ENCODE results near the gene TMEM121. TPM values are rescaled to one million over a fixed set of nuclear protein-coding genes. Genes with fewer than 3 reads are reported as not detected.
A peak's percentile ranks its signal among the peaks of the same experiment; 100 is the strongest.

The TMEM121 gene
- total and polyA plus RNA-seq, 2 of the 4 experiments (the other 2 are of a cell fraction): 2.7 to 6.3 TPM

- peak overlapping the region; percentile 82 for H2AFZ ChIP-seq (replicated peaks; ENCODE audit: low read length, poor library complexity)
- no peaks in the 10 kb centered on the region for H3K4me1 ChIP-seq (ENCODE audit: control insufficient read depth, insufficient read depth, low read length)
- no peak overlapping the region for H3K18ac ChIP-seq (ENCODE audit: low read depth, low read length)
- no peak overlapping the region for H3K9ac ChIP-seq (ENCODE audit: low read depth, low read length)
- H2AK9ac ChIP-seq (replicated peaks; ENCODE audit: low read depth, low read length, poor library complexity): peak overlapping the region; percentile 50
- H3K14ac ChIP-seq (replicated peaks; ENCODE audit: low read depth, low read length): no peak overlapping the region
- WGBS, 2 experiments (ENCODE audit: extremely low coverage in 2 of 2, insufficient read length in 1 of 2): 28% methylated on average over 17 of the region's 30 CpGs; no CpG with 5 or more reads in 1 of the 2 experiments
- no peak overlapping the region for H2BK20ac ChIP-seq (ENCODE audit: low read depth, low read length)
- no peak overlapping the region for H3K4me3 ChIP-seq (ENCODE audit: insufficient read depth, low read depth, low read length)
- no peak overlapping the region for H3K4ac ChIP-seq (ENCODE audit: low read depth, low read length)
- H3K9me1 ChIP-seq (ENCODE audit: insufficient read depth, low read length): no peaks in the 10 kb centered on the region
- peaks cover 19% of the 10 kb centered on the region for H3K27me3 ChIP-seq (ENCODE audit: control insufficient read depth, insufficient read depth, low read length)
- no peaks in the 10 kb centered on the region for H3K79me1 ChIP-seq (ENCODE audit: low read depth in 1 of 2, low read length in 2 of 2)
- no peak overlapping the region for H4K8ac ChIP-seq (ENCODE audit: low read depth in 2 of 2, low read length in 2 of 2)
- H2BK120ac ChIP-seq (ENCODE audit: low read depth, low read length): no peak overlapping the region
- no peak overlapping the region for H4K91ac ChIP-seq (ENCODE audit: insufficient read depth, low read depth, low read length)
- DNase-seq (no peak), ATAC-seq (ENCODE audit: low read depth) (peak; percentile 95)
- dilution Hi-C loops (cut with HindIII; ENCODE audit: low sequenced_read_pairs, unreplicated experiment): no loop called here
- CTCF ChIA-PET: no interaction called here
- no peak overlapping the region for H3K56ac ChIP-seq (ENCODE audit: extremely low read depth, insufficient read depth, low read length)
- no peak overlapping the region for H2AK5ac ChIP-seq (ENCODE audit: low read depth, low read length)
- no peak overlapping the region for H2BK15ac ChIP-seq (ENCODE audit: low read depth, low read length)
- POLR2A ChIA-PET (ENCODE audit: unreplicated experiment): no interaction called here
- no peaks in the 10 kb centered on the region for H4K20me1 ChIP-seq (ENCODE audit: insufficient read depth, low read length)
- no peak overlapping the region for H3K4me2 ChIP-seq (ENCODE audit: low read depth, low read length)
- no peak overlapping the region for H3K27ac ChIP-seq (ENCODE audit: insufficient read depth, low read length)
- no peaks in the 10 kb centered on the region for H3K36me3 ChIP-seq (ENCODE audit: control insufficient read depth, insufficient read depth, low read length)
- no TSS peak for BruUV-seq (replicated peaks)
- H2BK5ac ChIP-seq (ENCODE audit: low read depth, low read length, poor library complexity, severe bottlenecking): no peak overlapping the region
- H3K9me3 ChIP-seq (ENCODE audit: control insufficient read depth, insufficient read depth, low read length): no peaks in the 10 kb centered on the region
- intact Hi-C loops (cut with micrococcal nuclease): no loop called here
- H3K23ac ChIP-seq (ENCODE audit: low read depth, low read length): no peak overlapping the region
- in situ Hi-C loops (cut with MboI; ENCODE audit: low sequenced_read_pairs): no loop called here
- no peak overlapping the region for H4K5ac ChIP-seq (ENCODE audit: low read depth, low read length)
- TF ChIP-seq CEBPB (IDR thresholded peaks at IDR 0.05; ENCODE audit: low read depth, low read length): no peak
- TF ChIP-seq RCOR1 (IDR thresholded peaks at IDR 0.05; ENCODE audit: insufficient replicate concordance, low read length): no peak
- TF ChIP-seq BHLHE40 (IDR thresholded peaks at IDR 0.05; ENCODE audit: low read depth, low read length): no peak
- no peak for TF ChIP-seq ELK1 (IDR thresholded peaks at IDR 0.05; ENCODE audit: borderline replicate concordance, low read depth, low read length)
- no peak for TF ChIP-seq CHD1 (IDR thresholded peaks at IDR 0.05; ENCODE audit: low read depth, low read length)
- TF ChIP-seq MAZ (IDR thresholded peaks at IDR 0.05; ENCODE audit: borderline replicate concordance, low read depth, low read length): no peak
- peak; percentile 70 for TF ChIP-seq CTCF (conservative IDR thresholded peaks at IDR 0.05; ENCODE audit: low read depth, low read length)
- TF ChIP-seq SMC3 (IDR thresholded peaks at IDR 0.05; ENCODE audit: low read depth, low read length): peak; percentile 30
- no peak for TF ChIP-seq USF2 (IDR thresholded peaks at IDR 0.05; ENCODE audit: low read depth, low read length)
- no peak for TF ChIP-seq FOS (IDR thresholded peaks at IDR 0.05; ENCODE audit: low read depth, low read length)
- no peak for TF ChIP-seq MXI1 (IDR thresholded peaks at IDR 0.05; ENCODE audit: borderline replicate concordance, low read depth, low read length)
- no peak for TF ChIP-seq MAFK (IDR thresholded peaks at IDR 0.05; ENCODE audit: low read depth, low read length)
- TF ChIP-seq RAD21 (IDR thresholded peaks at IDR 0.05; ENCODE audit: low read length): peak; percentile 42
- no peak for TF ChIP-seq NFE2L2 (IDR thresholded peaks at IDR 0.05; ENCODE audit: low read depth, low read length)
- no peak for TF ChIP-seq POLR2A (IDR thresholded peaks at IDR 0.05; ENCODE audit: low read depth, low read length)
Observed at GRCh38 chr14:105537580-105538474, 11.4 kb downstream of the TMEM121 start.

Data from IMR-90 (cell line).